ENCODE data around the gene TRMT10C.

- TF ChIP-seq TEAD4 (IDR thresholded peaks at IDR 0.05; ENCODE audit: borderline replicate concordance, insufficient read depth) (no peak), MXI1 (IDR thresholded peaks at IDR 0.05; ENCODE audit: low read depth, low read length) (no peak), EZH2phosphoT487 (IDR thresholded peaks at IDR 0.05; ENCODE audit: borderline replicate concordance, low read depth) (no peak), MAX (IDR thresholded peaks at IDR 0.05; ENCODE audit: low read depth) (no peak), REST (IDR thresholded peaks at IDR 0.05; ENCODE audit: low read depth, low read length) (no peak), USF2 (IDR thresholded peaks at IDR 0.05; ENCODE audit: borderline replicate concordance, low read depth, low read length) (no peak), IRF3 (IDR thresholded peaks at IDR 0.05; ENCODE audit: low read depth, low read length) (no peak), EP300 (IDR thresholded peaks at IDR 0.05; ENCODE audit: borderline replicate concordance in 1 of 2, low read depth in 1 of 2, low read length in 1 of 2) (no peak)
- TF ChIP-seq, protein P1, sequence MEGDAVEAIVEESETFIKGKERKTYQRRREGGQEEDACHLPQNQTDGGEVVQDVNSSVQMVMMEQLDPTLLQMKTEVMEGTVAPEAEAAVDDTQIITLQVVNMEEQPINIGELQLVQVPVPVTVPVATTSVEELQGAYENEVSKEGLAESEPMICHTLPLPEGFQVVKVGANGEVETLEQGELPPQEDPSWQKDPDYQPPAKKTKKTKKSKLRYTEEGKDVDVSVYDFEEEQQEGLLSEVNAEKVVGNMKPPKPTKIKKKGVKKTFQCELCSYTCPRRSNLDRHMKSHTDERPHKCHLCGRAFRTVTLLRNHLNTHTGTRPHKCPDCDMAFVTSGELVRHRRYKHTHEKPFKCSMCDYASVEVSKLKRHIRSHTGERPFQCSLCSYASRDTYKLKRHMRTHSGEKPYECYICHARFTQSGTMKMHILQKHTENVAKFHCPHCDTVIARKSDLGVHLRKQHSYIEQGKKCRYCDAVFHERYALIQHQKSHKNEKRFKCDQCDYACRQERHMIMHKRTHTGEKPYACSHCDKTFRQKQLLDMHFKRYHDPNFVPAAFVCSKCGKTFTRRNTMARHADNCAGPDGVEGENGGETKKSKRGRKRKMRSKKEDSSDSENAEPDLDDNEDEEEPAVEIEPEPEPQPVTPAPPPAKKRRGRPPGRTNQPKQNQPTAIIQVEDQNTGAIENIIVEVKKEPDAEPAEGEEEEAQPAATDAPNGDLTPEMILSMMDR (IDR thresholded peaks at IDR 0.05): no peak
Observed at GRCh38 chr3:101603184-101603583, 41.5 kb downstream of the TRMT10C start.
